Activated CD4-positive, alpha-beta T cell treated with anti-CD3 and anti-CD28 coated beads for 36 hours (primary cell): Measurements from ENCODE around the gene CLMP. TPM values are rescaled to one million over a fixed set of nuclear protein-coding genes. Genes with fewer than 3 reads are reported as not detected.
A peak's percentile ranks its signal among the peaks of the same experiment; 100 is the strongest.

Source experiments
- ATAC-seq: fragments of 200-7000 bp; cut with Tn5 transposase; one replicate; pipeline ENCODE4 v1.10.0; 2021; ENCODE audit warnings: mild to moderate bottlenecking, moderate library complexity
- CTCF ChIA-PET: fragments of 350-600 bp; sonication (Branson Sonifier 250); formaldehyde crosslinking; loops from one replicate; lab custom pipeline; 2021; ENCODE audit warnings: antibody characterized with exemption; lab: Charles Lee
- POLR2A ChIA-PET: fragments of 350-600 bp; sonication (Branson Sonifier 250); formaldehyde crosslinking; loops from one replicate; lab custom pipeline; 2021; ENCODE audit warnings: antibody characterized with exemption, inconsistent platforms; lab: Charles Lee
- DNase-seq: peaks from one replicate; pipeline ENCODE4 v3.0.0-alpha.2; 2020
- H3K27ac Mint-ChIP-seq: one replicate; pipeline ENCODE4 v1.8.0; 2021; ENCODE audit warnings: mixed read lengths
- H3K27me3 Mint-ChIP-seq: one replicate; pipeline ENCODE4 v1.8.0; 2021; ENCODE audit warnings: mixed read lengths
- H3K36me3 Mint-ChIP-seq: one replicate; pipeline ENCODE4 v1.8.0; 2021; ENCODE audit warnings: low read depth, mixed read lengths
- H3K4me1 Mint-ChIP-seq: one replicate; pipeline ENCODE4 v1.8.0; 2021; ENCODE audit warnings: mixed read lengths
- H3K4me3 Mint-ChIP-seq: one replicate; pipeline ENCODE4 v1.8.0; 2021; ENCODE audit warnings: mild to moderate bottlenecking, moderate library complexity, mixed read lengths
- H3K9me3 Mint-ChIP-seq: one replicate; pipeline ENCODE4 v1.8.0; 2021; ENCODE audit warnings: low read depth, mixed read lengths
- intact Hi-C, 2 experiments: fragments of 100-400 bp; cut with DNase I in 1 of 2; cut with micrococcal nuclease in 1 of 2; formaldehyde crosslinking; loops; one replicate each; pipeline versions ENCODE4 v1.14.2 to v1.15.1; 2022 to 2024; cut with DNase I, micrococcal nuclease
- total RNA-seq, 2 experiments: library from RNA; stranded (reverse); gene quantifications; one replicate each; pipeline ENCODE4 v1.2.3, GENCODE V29; 2021

CLMP gene
- total RNA-seq, 2 experiments from 2014 or later = 0.05 to 0.09 TPM

DNA sequence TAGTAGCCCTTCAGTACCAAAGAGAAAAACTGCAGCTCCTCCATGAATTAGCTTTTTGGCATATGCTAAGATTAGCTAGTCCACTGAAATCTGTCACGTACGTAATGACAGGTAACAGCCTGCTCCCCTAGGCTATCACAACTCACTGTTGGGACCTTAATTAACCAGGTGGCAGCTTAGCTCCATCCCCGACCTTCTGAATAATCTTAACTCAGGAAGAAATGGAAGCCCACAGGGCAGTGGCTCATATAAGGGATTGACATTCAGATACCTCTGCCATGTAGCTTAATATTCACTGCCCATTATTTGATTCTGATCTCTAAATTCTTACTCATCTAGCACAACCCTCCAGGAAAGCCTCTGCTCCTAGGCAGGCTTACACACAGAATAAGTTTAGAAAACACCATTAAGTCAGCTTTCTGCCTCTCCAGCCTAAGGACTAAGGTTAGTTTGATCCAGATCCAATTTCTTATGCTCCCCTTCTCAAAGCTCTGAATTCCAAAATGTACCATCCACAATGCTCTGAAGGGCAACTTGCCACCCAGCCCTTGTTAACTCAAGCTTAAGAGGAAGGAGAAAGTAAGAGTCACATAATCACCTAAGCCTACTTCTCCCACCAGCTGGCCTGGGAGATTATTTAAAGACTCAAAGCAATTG, 138.1 kb downstream of the CLMP start:
- intact Hi-C loops = no loop called here
- DNase-seq = no peak
- no peak for ATAC-seq
- CTCF ChIA-PET = interaction anchor here (0.6 to 4.6 kb wide), 12 partner anchors 11 to 437 kb away, joined by 3 to 46 read pairs (median 4); no protein-coding TSS in a partner anchor
- Mint-ChIP-seq H3K36me3 (peaks cover 70% of the 10 kb centered on the region), H3K4me3 (peak overlapping the region; percentile 99), H3K9me3 (no peaks in the 10 kb centered on the region), H3K4me1 (peaks cover 32% of the 10 kb centered on the region), H3K27me3 (no peaks in the 10 kb centered on the region), H3K27ac (peak overlapping the region; percentile 97)
- POLR2A ChIA-PET = interaction anchor here (0.6 to 1.7 kb wide), 6 partner anchors 13 to 311 kb away, joined by 3 to 6 read pairs (median 3); no protein-coding TSS in a partner anchor

DNA sequence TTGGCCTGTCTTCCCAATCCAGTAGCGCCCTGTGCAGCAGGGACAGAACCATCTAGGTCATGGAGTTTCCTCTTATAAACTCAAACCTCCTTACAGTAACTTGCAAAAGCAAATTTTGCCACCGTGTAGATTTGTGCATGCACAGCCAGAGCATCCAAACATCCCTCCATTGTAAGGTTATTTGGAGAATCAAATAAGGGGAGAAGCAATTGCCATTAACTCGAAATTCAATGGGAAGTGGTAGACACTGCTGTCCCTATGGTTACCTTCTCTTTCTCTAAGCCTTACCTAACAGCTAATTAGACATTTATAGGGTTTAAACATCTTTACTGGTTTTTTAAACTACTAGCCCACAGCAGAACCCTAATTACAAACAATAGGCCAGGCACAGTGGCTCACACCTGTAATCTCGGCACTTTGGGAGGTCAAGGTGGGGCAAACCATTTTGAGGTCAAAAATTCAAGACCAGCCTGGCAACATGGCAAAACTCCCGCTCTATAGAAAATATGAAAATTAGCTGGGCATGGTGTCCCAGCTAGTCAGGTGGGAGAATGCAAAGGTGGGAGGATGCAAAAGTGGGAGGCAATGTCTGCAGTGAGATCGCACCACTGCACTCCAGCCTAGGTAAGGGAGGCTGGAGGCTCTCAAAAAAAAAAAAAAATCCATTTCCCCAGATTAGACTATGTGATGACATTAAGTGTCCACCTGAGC, 139.7 kb downstream of the CLMP start:
- Mint-ChIP-seq H3K9me3 (no peaks in the 10 kb centered on the region), H3K4me3 (peak overlapping the region; percentile 99), H3K4me1 (peaks cover 32% of the 10 kb centered on the region), H3K27ac (peak overlapping the region; percentile 97), H3K27me3 (no peaks in the 10 kb centered on the region), H3K36me3 (peaks cover 54% of the 10 kb centered on the region)
- DNase-seq (no peak), ATAC-seq (no peak)
- ChIA-PET CTCF (interaction anchor here (0.5 to 4.6 kb wide), 33 partner anchors 9 to 367 kb away, joined by 3 to 46 read pairs (median 5); no protein-coding TSS in a partner anchor), POLR2A (interaction anchor here (0.6 to 2.5 kb wide), 10 partner anchors 9 to 198 kb away, joined by 3 to 12 read pairs (median 4); no protein-coding TSS in a partner anchor)
- intact Hi-C loops = loop anchor here in 1 of 2 experiments (2.0 kb wide), 1 partner anchor 73 kb away; no protein-coding TSS in a partner anchor

DNA sequence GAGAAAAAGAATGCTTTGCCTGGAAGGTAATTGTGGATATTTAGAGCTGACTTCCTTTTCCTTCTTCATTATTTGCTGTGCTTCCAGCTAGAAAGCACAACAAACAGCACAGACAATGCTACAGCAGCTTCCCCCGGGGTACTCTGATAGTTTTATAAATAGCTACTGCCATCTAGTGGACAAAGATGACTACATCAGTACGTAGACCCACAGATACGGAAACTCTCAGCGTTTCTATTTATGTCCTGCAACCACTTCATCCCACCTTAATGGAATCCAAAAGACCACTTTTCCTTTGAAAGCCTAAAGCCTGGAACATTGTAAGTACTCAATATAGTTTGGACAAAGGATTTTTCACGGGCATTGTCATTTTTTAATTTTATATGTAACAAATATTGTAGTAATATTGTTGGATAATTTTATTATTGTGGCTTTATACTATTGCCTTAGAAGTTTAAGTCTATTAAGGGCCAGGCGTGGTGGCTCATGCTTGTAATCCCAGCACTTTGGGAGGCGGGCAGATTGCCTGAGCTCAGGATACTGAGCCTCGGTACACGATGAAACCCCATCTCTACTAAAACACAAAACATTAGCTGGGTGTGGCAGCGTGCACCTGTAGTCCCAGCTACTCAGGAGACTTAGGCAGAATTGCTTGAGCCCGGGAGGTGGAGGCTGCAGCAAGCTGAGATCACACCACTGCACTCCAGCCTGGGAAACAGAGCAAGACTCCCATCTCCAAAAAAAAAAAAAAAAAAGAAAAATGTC, 140.6 kb downstream of the CLMP start:
- Mint-ChIP-seq H3K4me3 (no peak overlapping the region), H3K9me3 (no peaks in the 10 kb centered on the region), H3K27ac (peak overlapping the region; percentile 97), H3K36me3 (peaks cover 46% of the 10 kb centered on the region), H3K4me1 (peaks cover 32% of the 10 kb centered on the region), H3K27me3 (no peaks in the 10 kb centered on the region)
- intact Hi-C loops = loop anchor here in 1 of 2 experiments (1.0 to 2.0 kb wide), 4 partner anchors 31 to 191 kb away; no protein-coding TSS in a partner anchor
- no peak for DNase-seq
- CTCF ChIA-PET = interaction anchor here (0.5 to 4.6 kb wide), 55 partner anchors 9 to 1652 kb away, joined by 3 to 46 read pairs (median 4); no protein-coding TSS in a partner anchor
- POLR2A ChIA-PET = interaction anchor here (0.5 to 2.5 kb wide), 19 partner anchors 8 to 276 kb away, joined by 3 to 14 read pairs (median 4); partner anchors contain the start of gene HSPA8
- peak; percentile 76 for ATAC-seq

DNA sequence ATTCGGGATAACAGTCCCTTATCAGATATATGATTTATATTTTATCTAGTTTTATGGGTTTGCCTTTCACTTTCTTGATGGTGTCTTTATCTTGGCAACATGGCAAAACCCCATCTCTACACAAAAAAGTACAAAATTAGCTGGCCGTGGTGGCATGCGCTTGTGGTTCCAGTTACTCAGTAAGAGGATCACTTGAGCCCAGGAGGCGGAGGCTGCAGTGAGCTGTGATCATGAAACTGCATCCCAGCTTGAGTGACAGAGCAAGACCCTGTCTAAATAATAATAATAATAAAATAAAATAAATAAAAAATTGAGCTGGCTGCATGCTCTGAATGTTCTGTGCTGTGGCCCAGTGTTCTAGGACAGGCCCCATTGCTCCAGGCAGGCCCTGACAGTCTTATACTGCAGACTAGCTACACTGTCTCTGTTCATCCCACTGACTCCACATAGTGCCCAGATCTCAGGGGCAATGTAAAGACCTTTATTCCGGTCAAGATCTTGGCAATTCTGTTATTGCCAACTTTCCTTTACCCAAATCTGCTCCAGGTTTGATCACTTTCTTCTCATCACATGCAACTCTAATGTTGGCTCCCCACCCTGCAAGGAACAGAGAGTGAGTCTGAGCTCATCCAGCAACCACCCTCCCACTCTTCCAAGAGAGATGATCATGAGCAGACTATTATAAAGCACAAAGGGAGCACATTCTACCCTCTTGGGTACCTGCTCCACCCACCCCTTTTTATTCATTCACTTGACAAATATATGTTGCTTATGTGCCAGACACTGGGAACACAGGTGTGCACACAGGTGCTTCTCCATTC, 141.9 kb downstream of the CLMP start:
- H3K9me3 Mint-ChIP-seq = no peaks in the 10 kb centered on the region
- H3K4me3 Mint-ChIP-seq = no peak overlapping the region
- CTCF ChIA-PET = interaction anchor here (0.6 to 4.6 kb wide), 28 partner anchors 8 to 654 kb away, joined by 3 to 46 read pairs (median 4); no protein-coding TSS in a partner anchor

DNA sequence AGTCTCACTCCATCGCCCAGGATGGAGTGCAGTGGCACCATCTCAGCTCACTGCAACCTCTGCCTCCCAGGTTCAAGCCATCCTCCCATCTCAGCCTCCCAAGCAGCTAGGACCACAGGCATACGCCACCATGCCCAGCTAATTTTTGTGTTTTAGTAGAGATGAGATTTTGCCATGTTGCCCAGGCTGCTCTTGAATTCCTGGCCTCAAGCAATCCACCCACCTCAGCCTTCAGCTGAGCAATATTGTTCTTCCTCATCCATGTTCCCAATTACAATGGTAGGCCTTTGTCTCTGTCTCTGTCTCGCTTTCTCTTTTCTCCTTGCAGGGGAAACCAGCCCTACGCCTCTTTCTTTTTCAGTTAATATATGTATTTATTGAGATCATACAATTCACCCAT, 143.4 kb downstream of the CLMP start:
- Mint-ChIP-seq H3K9me3 (no peaks in the 10 kb centered on the region), H3K4me3 (no peak overlapping the region), H3K27ac (no peak overlapping the region), H3K36me3 (peaks cover 17% of the 10 kb centered on the region), H3K4me1 (peaks cover 8% of the 10 kb centered on the region), H3K27me3 (no peaks in the 10 kb centered on the region)
- DNase-seq = no peak
- intact Hi-C loops = no loop called here
- POLR2A ChIA-PET = interaction anchor here (2.5 kb wide), 1 partner anchor 11 kb away, joined by 14 read pairs; the partner anchor contains the start of gene HSPA8
- ATAC-seq = no peak
- CTCF ChIA-PET = interaction anchor here (1.4 kb wide), 2 partner anchors 168 to 188 kb away, joined by 3 to 4 read pairs; no protein-coding TSS in a partner anchor

More for the DNA sequence above, 141.9 kb downstream of the CLMP start:
- Mint-ChIP-seq H3K36me3 (peaks cover 32% of the 10 kb centered on the region), H3K4me1 (peaks cover 22% of the 10 kb centered on the region), H3K27ac (no peak overlapping the region), H3K27me3 (no peaks in the 10 kb centered on the region)
- no peak for ATAC-seq
- intact Hi-C loops = no loop called here
- DNase-seq = no peak
- POLR2A ChIA-PET = interaction anchor here (0.6 to 2.5 kb wide), 9 partner anchors 9 to 209 kb away, joined by 3 to 14 read pairs (median 5); partner anchors contain the start of gene HSPA8

DNA sequence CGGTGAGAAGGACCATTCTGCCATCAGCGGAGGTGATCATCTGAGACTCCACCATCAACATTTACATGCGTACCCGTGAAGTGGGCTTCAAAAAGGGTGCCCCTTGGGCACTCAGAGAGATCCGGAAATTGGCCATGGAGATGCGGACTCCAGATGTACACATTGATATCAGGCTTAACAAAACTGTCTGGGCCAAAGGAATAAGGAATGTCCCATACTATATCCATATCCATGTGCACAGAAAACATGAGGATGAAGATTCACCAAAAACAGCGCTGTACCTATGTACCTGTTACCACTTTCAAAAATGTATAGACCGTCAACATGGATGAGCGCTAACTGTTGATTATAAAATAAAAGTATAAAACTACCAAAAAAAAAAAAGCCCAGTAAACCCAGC, 143.9 kb downstream of the CLMP start:
- DNase-seq (no peak), ATAC-seq (no peak)
- peaks cover 12% of the 10 kb centered on the region for H3K36me3 Mint-ChIP-seq
- H3K27ac Mint-ChIP-seq = no peak overlapping the region
- H3K4me3 Mint-ChIP-seq = no peak overlapping the region
- POLR2A ChIA-PET = no interaction called here
- CTCF ChIA-PET = no interaction called here
- H3K27me3 Mint-ChIP-seq = no peaks in the 10 kb centered on the region
- intact Hi-C loops = no loop called here
- H3K9me3 Mint-ChIP-seq = no peaks in the 10 kb centered on the region
- peaks cover 5% of the 10 kb centered on the region for H3K4me1 Mint-ChIP-seq

DNA sequence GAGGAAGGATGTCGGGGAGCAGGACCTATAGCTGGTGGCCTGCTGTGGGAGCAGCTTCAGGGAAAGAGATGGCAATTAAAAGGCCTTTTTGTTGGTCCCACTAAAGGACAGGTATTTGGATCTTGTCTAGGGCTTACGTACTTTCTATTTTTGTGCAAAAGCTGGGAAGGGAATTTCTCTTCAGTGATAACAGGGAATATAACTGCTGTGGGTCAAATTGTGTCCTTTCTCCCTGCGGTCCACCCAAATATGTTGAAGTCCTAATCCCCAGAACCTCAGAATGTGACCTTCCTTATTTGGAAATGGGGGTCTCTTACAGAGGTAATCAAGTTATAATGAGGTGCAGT, 147.1 kb downstream of the CLMP start:
- Mint-ChIP-seq H3K36me3 (no peaks in the 10 kb centered on the region), H3K27me3 (no peaks in the 10 kb centered on the region), H3K4me3 (no peak overlapping the region), H3K27ac (no peak overlapping the region), H3K9me3 (no peaks in the 10 kb centered on the region), H3K4me1 (no peaks in the 10 kb centered on the region)
- ChIA-PET POLR2A (no interaction called here), CTCF (interaction anchor here (0.6 to 4.7 kb wide), 8 partner anchors 6 to 1833 kb away, joined by 3 to 34 read pairs (median 4); partner anchors contain the start of gene HSPA8)
- ATAC-seq = no peak
- intact Hi-C loops = no loop called here
- DNase-seq = no peak

DNA sequence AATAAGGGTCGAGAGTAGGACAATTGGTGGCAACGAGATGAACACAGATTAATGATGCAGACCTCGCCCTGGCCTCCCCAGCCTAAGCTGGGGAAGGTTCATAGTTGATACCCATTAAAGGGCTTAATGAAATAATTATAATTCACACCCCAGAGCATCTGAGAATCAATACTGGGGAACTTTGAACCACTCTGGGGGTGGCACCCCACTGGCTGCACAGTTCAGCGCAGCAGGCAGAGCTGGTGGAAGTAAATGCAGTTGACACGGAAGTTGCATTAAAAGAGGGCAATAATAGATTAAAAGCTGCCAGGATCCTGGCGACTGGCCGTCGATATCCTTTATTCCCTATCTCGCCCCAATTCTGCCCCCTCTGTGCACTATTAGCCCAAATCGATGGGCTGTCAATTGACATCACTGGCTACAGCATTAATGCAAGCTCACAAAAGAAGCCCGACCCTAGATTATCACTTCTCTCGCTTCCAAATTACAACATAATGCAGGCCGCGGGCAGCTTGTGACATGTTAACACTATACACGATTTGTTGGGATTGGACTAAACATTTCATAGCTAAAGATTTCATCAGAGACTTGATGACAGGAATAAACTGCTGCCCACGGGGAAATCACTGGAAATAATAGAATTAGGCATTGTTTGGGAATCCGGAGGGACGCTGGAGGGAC, 147.6 kb downstream of the CLMP start:
- Mint-ChIP-seq H3K4me3 (no peak overlapping the region), H3K36me3 (no peaks in the 10 kb centered on the region), H3K9me3 (no peaks in the 10 kb centered on the region), H3K4me1 (no peaks in the 10 kb centered on the region), H3K27me3 (no peaks in the 10 kb centered on the region), H3K27ac (no peak overlapping the region)
- POLR2A ChIA-PET = interaction anchor here (0.5 to 1.2 kb wide), 2 partner anchors 8 to 216 kb away, joined by 3 to 12 read pairs; no protein-coding TSS in a partner anchor
- DNase-seq (no peak), ATAC-seq (no peak)
- intact Hi-C loops = no loop called here
- CTCF ChIA-PET = interaction anchor here (0.6 to 4.7 kb wide), 9 partner anchors 7 to 1834 kb away, joined by 3 to 34 read pairs (median 4); partner anchors contain the start of gene HSPA8

DNA sequence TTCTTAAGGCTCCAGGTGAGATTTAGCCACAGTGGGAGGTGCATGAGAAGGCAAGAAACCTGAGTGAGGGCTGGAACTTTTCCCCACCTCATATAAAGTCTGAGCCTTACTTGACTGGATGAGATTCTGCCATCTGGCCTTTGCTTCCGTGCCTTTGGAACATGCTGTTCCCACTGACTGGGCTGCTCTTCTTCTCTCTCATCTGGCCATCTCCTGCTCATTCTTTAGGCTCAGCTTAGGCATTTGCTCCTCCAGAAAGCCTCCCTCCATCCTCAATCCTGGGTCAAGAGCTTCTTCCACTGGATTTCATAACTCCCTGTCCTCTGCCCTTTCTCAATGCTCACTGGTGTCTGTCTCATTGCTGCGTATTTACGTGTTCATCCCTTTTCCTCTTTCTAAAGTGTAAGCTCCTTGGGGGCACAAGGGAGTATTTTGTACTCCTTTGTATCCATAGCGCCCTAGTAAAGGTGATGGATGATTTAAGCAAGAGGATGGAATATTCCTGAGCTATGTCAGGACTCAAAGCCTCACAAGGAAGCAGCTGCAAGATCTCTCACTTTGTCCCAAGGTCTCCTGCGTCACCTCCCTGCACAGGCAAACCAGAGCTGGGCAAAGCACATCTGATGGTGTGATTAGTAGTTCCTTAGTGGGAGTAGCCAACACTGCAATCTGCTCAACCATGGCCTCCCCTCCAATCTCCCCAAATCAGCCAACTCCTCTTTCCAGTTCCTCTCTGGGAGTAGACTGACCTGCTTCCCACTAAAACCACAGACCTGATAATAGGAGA, 148.4 kb downstream of the CLMP start:
- no peak overlapping the region for H3K4me3 Mint-ChIP-seq
- DNase-seq (no peak), ATAC-seq (no peak)
- no peak overlapping the region for H3K27ac Mint-ChIP-seq
- intact Hi-C loops = no loop called here
- ChIA-PET CTCF (interaction anchor here (0.7 to 4.7 kb wide), 11 partner anchors 8 to 490 kb away, joined by 3 to 34 read pairs (median 3); no protein-coding TSS in a partner anchor), POLR2A (interaction anchor here (1.2 kb wide), 1 partner anchor 9 kb away, joined by 12 read pairs; no protein-coding TSS in a partner anchor)
- no peaks in the 10 kb centered on the region for H3K36me3 Mint-ChIP-seq
- no peaks in the 10 kb centered on the region for H3K9me3 Mint-ChIP-seq
- no peaks in the 10 kb centered on the region for H3K4me1 Mint-ChIP-seq
- no peaks in the 10 kb centered on the region for H3K27me3 Mint-ChIP-seq
